SKM-1 treated with dmso at 0.1 percent for 144 hours (cell line): ENCODE measurements around the gene PRM1.

ENCODE experiments used
- DNase-seq: peaks from one replicate; lab custom pipeline; 2025; ENCODE audit not compliant: unreplicated experiment; lab: John Stamatoyannopoulos, UW

PRM1 gene

GRCh38 chr16:11254913-11255736 is 26.0 kb downstream of the PRM1 start:
- DNase-seq = no peak

GRCh38 chr16:11253995-11254912 is 26.9 kb downstream of the PRM1 start:
- DNase-seq = no peak

GRCh38 chr16:11253009-11253994 is 27.8 kb downstream of the PRM1 start:
- DNase-seq = no peak

GRCh38 chr16:11252482-11252931 is 28.6 kb downstream of the PRM1 start:
- no peak for DNase-seq

DNA sequence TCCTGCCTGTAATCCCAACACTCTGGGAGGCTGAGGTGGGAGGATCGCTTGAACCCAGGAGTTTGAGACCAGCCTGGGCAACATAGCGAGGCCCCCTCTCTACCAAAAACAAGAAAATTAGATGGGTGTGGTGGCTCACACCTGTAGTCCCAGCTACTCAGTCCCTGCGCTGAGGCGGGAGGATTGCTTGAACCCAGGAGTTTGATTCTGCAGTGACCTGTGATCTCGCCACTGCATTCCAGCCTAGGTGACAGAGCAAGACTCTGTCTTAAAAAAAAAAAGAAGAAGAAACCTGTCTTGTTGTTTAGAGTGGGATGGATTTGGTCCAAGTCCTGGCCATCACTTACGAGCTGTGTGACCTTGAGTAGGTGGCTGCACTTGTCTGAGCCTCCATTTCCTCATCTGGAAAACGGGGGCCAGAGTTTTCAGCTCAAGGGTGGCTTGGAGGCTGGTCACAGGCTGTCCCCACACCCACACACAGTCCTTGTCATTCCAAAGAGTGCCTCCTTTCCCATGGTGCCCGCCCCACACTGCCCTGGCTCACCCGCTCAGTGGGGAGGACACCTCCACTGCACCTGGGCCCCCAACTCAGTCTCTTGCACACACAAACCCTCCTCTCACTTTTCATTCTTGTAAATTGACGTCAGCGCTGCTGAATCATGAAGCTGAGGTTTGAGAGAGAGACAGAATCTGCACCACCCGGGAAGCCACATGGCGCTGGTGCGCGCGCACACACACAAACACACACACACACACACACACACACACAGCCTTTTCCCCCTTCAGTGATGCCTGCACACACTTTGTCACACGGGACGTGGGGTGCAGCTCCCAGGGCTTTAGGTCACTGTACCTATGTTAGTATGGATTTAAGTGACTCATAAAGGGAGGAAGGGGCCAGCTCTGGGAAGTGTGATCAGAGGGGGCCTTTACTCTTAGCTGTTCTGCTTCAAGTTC is 29.3 kb downstream of the PRM1 start:
- DNase-seq = no peak

DNA sequence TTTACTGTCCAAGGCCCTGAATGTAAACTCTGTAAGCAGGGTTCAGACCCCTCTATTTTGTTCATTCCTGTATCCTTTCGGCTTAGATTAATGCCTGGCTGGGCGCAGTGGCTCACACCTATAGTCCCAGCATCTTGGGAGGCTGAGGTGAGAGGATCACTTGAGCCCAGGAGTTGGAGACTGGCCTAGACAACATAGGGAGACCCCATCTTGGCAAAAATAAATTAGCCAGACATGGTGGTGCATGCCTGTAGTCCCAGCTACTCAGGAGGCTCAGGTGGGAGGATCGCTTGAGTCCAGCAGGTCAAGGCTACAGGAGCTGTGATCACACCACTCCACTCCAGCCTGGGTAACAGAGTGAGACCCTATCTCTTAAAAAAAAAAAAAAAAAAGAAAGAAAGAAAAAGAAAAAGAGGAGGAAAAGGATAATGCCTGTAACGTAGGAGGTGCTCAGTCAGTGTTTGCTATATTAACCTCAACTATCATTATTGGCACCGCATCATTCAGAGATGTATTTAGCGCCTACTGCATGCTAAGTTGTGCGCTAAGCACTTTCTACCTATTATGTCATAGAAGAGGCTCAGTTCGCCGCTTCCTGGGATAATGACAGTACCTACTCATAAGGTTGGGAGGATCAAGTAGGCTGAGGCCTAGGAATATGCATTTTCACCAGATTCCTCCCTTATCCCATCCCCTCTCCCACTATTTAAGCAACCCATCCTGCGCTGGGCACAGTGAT is 30.2 kb downstream of the PRM1 start:
- DNase-seq = no peak

GRCh38 chr16:11250091-11250785 is 30.9 kb downstream of the PRM1 start:
- DNase-seq = no peak

GRCh38 chr16:11249233-11250061 is 31.7 kb downstream of the PRM1 start:
- no peak for DNase-seq

- DNase-seq = no peak
These were observed 33.0 kb downstream of the PRM1 start for GRCh38 chr16:11248133-11248532.

DNA sequence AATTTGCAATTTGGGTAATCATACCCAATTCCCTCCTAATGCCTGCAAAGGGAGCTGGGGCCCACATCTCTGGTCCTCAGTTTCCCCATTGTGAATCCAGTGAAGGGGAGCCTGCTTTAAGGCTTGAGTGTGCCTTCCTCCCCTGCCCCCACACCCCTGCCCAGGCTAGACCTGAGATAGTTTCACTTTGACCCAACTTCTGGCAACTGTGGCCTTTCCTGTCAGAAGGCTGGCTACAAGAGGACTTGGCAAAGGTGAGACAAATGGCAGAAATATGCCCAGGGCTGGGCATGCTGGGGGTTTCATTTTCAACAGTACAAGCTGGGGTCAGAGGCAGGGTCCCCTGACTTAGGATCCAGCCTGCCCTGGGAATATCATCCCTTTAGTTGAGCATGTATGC is 35.1 kb downstream of the PRM1 start:
- DNase-seq = no peak

DNA sequence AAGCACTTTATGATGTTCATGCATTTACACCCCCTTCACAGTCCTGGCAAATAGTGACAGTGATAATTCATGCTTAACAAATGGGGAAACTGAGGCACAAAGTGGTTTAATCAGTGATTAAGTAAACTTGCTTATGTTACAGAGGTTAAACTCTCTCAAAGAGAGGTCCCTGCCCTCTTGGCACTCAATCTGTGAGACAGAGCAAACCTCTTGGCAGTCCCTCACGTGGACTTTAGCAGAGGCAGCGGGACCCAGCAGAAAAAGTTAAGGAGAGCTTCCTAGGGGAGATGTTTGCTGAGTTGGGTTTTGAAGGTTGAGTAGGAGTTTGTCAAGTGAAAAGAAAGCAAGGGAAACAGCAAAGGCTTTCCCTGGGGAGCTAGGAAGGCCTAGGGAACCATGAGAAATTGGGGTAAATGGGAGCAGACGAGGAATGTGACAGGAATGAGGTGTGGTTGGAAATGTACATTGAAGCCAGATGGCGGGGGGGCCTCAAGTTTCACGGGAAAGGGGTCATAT is 35.9 kb downstream of the PRM1 start:
- no peak for DNase-seq

DNA sequence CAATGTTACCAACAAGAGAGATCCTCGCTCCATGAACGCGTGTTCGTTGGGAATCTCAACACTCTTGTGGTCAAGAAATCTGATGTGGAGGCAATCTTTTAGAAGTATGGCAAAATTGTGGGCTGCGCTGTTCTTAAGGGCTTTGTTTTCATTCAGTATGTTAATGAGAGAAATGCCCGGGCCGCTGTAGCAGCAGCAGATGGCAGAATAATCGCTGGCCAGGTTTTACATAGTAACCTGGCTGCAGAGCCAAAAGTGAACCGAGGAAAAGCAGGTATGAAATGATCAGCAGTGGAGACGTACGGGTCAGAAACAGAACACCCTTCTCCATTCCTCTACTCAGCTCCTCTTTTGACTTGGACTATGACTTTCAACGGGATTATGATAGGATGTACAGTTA is 38.5 kb downstream of the PRM1 start:
- no peak for DNase-seq

DNA sequence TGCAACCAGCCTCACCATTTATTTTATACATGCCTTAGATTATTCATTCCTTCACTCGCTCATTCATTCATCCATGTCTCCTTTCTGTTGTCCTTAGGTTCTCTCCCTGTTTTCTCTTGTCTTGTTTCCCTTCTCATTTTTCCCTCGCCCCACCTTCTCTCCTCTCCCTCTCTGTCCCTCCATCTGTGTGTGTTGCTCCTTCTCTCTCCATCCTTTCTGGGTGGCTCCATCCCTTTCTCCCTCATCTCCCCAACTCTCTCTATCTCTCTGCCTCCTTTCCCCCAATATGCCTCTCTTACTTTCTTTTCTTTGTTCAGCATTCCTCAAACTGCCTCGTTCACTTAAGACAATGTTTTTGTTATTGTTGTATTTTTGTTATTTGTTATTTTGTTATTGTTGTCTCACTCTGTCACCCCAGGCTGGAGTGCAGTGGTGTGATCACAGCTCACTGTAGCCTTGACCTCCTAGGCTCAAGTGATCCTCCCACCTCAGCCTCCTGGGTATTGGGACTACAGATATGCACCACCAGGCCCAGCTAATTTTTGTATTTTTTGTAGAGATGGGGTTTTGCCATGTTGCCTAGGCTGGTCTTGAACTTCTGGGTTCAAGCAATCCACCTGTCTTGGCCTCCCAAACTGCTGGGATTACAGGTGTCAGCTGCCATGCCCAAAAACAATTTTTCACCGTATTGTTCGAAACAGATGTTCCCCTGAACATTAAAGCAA is 39.5 kb downstream of the PRM1 start:
- no peak for DNase-seq

GRCh38 chr16:11240636-11241473 is 40.3 kb downstream of the PRM1 start:
- no peak for DNase-seq
